Measurements from ENCODE around the gene WSB1. TPM values are rescaled to one million over a fixed set of nuclear protein-coding genes. Genes with fewer than 3 reads are reported as not detected.

WSB1 gene
- total RNA-seq, 1 experiment from 2014 or later, result 93.1 TPM

- no peaks in the 10 kb centered on the region for H3K27me3 Mint-ChIP-seq (ENCODE audit: insufficient read depth, unreplicated experiment)
- no peak overlapping the region for H3K4me3 Mint-ChIP-seq (ENCODE audit: unreplicated experiment)
- no peaks in the 10 kb centered on the region for H3K36me3 Mint-ChIP-seq (ENCODE audit: insufficient read depth, unreplicated experiment)
- intact Hi-C loops (cut with micrococcal nuclease), result no loop called here
- ChIA-PET POLR2A (interaction anchor here (0.7 kb wide), 1 partner anchor 239 kb away, joined by 3 read pairs; no protein-coding TSS in a partner anchor), CTCF (interaction anchor here (1.3 to 2.3 kb wide), 4 partner anchors 9 to 287 kb away, joined by 4 to 8 read pairs (median 4); no protein-coding TSS in a partner anchor)
- no peaks in the 10 kb centered on the region for H3K9me3 Mint-ChIP-seq (ENCODE audit: unreplicated experiment)
- no peak for TF ChIP-seq CTCF (IDR thresholded peaks at IDR 0.05; ENCODE audit: unreplicated experiment)
- H3K27ac Mint-ChIP-seq (ENCODE audit: low read depth, unreplicated experiment), result no peak overlapping the region
- DNase-seq (ENCODE audit: unreplicated experiment), result no peak
- BruUV-seq (replicated peaks), result no TSS peak
- no peaks in the 10 kb centered on the region for H3K4me1 Mint-ChIP-seq (ENCODE audit: insufficient read depth, unreplicated experiment)
These were observed 69.4 kb downstream of the WSB1 start for GRCh38 chr17:27363326-27363725.

Small RNAs within 50 kb of the gene (microRNA-seq; reads per million reads assigned to microRNA genes)
- not detected for gene MIR4522

Other genes with a start within 250 kb of the WSB1 start
- gene KSR1, start 162.3 kb downstream of the WSB1 start, total RNA-seq (2022), result 7.2 and 10.2 TPM in 2 replicates